ENCODE measurements around the gene DROSHA.

DNA sequence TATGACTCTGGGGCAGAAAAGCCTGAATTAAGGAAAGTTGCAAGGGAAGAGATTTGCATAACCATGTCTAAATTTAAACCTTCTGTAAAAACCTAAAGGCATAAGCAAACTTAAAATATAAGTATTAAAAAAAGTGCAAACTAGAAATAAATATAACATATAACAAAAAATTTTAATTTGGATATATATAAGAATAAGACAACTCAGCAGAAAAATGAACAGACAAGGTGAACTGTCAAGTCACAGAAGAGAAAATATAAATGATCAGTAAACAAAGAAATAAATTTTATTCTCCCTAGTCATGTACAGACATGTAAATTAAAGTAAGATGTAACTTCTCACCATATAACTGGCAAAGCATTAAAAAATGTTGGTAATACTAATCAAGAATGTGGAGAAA, 37.2 kb upstream of the DROSHA start:
- TF ChIP-seq, protein P1, sequence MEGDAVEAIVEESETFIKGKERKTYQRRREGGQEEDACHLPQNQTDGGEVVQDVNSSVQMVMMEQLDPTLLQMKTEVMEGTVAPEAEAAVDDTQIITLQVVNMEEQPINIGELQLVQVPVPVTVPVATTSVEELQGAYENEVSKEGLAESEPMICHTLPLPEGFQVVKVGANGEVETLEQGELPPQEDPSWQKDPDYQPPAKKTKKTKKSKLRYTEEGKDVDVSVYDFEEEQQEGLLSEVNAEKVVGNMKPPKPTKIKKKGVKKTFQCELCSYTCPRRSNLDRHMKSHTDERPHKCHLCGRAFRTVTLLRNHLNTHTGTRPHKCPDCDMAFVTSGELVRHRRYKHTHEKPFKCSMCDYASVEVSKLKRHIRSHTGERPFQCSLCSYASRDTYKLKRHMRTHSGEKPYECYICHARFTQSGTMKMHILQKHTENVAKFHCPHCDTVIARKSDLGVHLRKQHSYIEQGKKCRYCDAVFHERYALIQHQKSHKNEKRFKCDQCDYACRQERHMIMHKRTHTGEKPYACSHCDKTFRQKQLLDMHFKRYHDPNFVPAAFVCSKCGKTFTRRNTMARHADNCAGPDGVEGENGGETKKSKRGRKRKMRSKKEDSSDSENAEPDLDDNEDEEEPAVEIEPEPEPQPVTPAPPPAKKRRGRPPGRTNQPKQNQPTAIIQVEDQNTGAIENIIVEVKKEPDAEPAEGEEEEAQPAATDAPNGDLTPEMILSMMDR (IDR thresholded peaks at IDR 0.05), result no peak
- TF ChIP-seq POLR2A (IDR thresholded peaks at IDR 0.05) (no peak), POLR2AphosphoS5 (IDR thresholded peaks at IDR 0.05) (no peak), EP300 (IDR thresholded peaks at IDR 0.05) (no peak)

All from stomach (tissue), 4 donors.